Keratinocyte (primary cell): ENCODE data around the gene TBL1XR1. TPM values are rescaled to one million over a fixed set of nuclear protein-coding genes. Genes with fewer than 3 reads are reported as not detected.

Experiments
- DNase-seq: peaks from one replicate; pipeline ENCODE4 v3.0.0-alpha.2; 2011; ENCODE audit warnings: low read depth, missing footprints, low spot score
- FAIRE-seq: peaks from 2 replicates; lab custom pipeline; 2011; peaks lifted over from hg19 to GRCh38; lab: Jason Lieb, UNC
- H2AFZ ChIP-seq: 2 replicates; pipeline ENCODE4 v1.6.0; 2012; ENCODE audit warnings: low read length, control low read depth, inconsistent platforms; ENCODE audit not compliant: control insufficient read depth
- H3K27ac ChIP-seq: 2 replicates; pipeline ENCODE4 v1.5.1; 2011; ENCODE audit warnings: low read length; ENCODE audit not compliant: control insufficient read depth, insufficient read depth
- H3K27me3 ChIP-seq: 3 replicates; pipeline ENCODE4 v1.6.0; 2011; ENCODE audit warnings: low read length; ENCODE audit not compliant: control insufficient read depth, insufficient read depth; ENCODE audit errors: extremely low read depth
- H3K36me3 ChIP-seq, 2 experiments: 2 replicates in 1 of 2; 3 replicates in 1 of 2; pipeline ENCODE4 v1.5.1; 2011; ENCODE audit warnings: low read length in 2 of 2, mild to moderate bottlenecking in 1 of 2; ENCODE audit not compliant: control insufficient read depth in 2 of 2, insufficient read depth in 2 of 2; ENCODE audit errors: extremely low read depth in 1 of 2
- H3K4me1 ChIP-seq: 3 replicates; pipeline ENCODE4 v1.5.1; 2011; ENCODE audit warnings: low read length; ENCODE audit not compliant: control insufficient read depth, insufficient read depth; ENCODE audit errors: extremely low read depth
- H3K4me2 ChIP-seq: 3 replicates; pipeline ENCODE4 v1.6.0; 2011; ENCODE audit warnings: low read depth, low read length; ENCODE audit not compliant: control insufficient read depth, insufficient read depth; ENCODE audit errors: extremely low read depth
- H3K4me3 ChIP-seq, 3 experiments: fragments of 200-600 bp in 1 of 3; sonication (generic) in 1 of 3; 2 replicates in 2 of 3; 3 replicates in 1 of 3; pipeline ENCODE4 v1.5.1; 2011 to 2016; ENCODE audit warnings: low read length in 3 of 3, mild to moderate bottlenecking in 3 of 3, control low read depth in 2 of 3, inconsistent platforms in 1 of 3, low read depth in 1 of 3, mixed read lengths in 1 of 3, mixed run types in 1 of 3, moderate library complexity in 1 of 3; ENCODE audit not compliant: control insufficient read depth in 2 of 3, insufficient read depth in 2 of 3; ENCODE audit errors: extremely low read depth in 1 of 3
- H3K79me2 ChIP-seq: 2 replicates; pipeline ENCODE4 v1.6.0; 2012; ENCODE audit warnings: low read length; ENCODE audit not compliant: control insufficient read depth, insufficient read depth
- H3K9ac ChIP-seq: 3 replicates; pipeline ENCODE4 v1.6.0; 2011; ENCODE audit warnings: low read length; ENCODE audit not compliant: control insufficient read depth, insufficient read depth; ENCODE audit errors: extremely low read depth
- H3K9me1 ChIP-seq: 3 replicates; pipeline ENCODE4 v1.6.0; 2011; ENCODE audit warnings: low read length; ENCODE audit not compliant: control insufficient read depth, insufficient read depth; ENCODE audit errors: extremely low read depth
- H3K9me3 ChIP-seq: 2 replicates; pipeline ENCODE4 v1.5.1; 2012; ENCODE audit warnings: low read depth, low read length; ENCODE audit not compliant: control insufficient read depth
- H4K20me1 ChIP-seq: 3 replicates; pipeline ENCODE4 v1.6.0; 2011; ENCODE audit warnings: low read length; ENCODE audit not compliant: control insufficient read depth, insufficient read depth; ENCODE audit errors: extremely low read depth
- EZH2 ChIP-seq: IDR thresholded peaks from one replicate; pipeline ENCODE4 v1.6.1; 2012; ENCODE audit warnings: inconsistent platforms, mild to moderate bottlenecking, low read length, moderate library complexity
- dilution Hi-C: fragments of 300-500 bp; cut with MboI; formaldehyde crosslinking; loops from one replicate; pipeline ENCODE4 v1.7.0; 2020; ENCODE audit warnings: low sequenced_read_pairs; ENCODE audit not compliant: extremely low pct_ligation_motif_present
- polyA plus RNA-seq, 5 experiments: library from polyadenylated mRNA; depleted of rRNA in 3 of 5; stranded (reverse) in 3 of 5; stranded (forward) in 1 of 5; unstranded in 1 of 5; fragments of >200 nt; gene quantifications; 1 replicate in 1 of 5; 2 replicates in 3 of 5; 3 replicates in 1 of 5; pipeline versions ENCODE4 v1.2.1 to v1.2.3, GENCODE V29; 2011 to 2012; ENCODE audit warnings: missing spikeins in 2 of 5, low read depth in 1 of 5, low replicate concordance in 1 of 5
- TF ChIP-seq, protein P1 (sequence below), 3 experiments: IDR thresholded peaks in 1 of 3; conservative IDR thresholded peaks in 1 of 3; optimal IDR thresholded peaks in 1 of 3; 2 replicates in 2 of 3; 3 replicates in 1 of 3; pipeline versions ENCODE3 to v1.5.1; 2011; ENCODE audit warnings: low read length in 3 of 3, mild to moderate bottlenecking in 3 of 3, moderate library complexity in 2 of 3, control low read depth in 1 of 3, inconsistent platforms in 1 of 3; ENCODE audit not compliant: insufficient read depth in 2 of 3; ENCODE audit errors: extremely low read depth in 1 of 3

TBL1XR1 gene
- polyA plus RNA-seq, 1 donor (not counting 4 experiments of a cell fraction or from before 2014, with no cell fraction given), result 169 TPM

DNA sequence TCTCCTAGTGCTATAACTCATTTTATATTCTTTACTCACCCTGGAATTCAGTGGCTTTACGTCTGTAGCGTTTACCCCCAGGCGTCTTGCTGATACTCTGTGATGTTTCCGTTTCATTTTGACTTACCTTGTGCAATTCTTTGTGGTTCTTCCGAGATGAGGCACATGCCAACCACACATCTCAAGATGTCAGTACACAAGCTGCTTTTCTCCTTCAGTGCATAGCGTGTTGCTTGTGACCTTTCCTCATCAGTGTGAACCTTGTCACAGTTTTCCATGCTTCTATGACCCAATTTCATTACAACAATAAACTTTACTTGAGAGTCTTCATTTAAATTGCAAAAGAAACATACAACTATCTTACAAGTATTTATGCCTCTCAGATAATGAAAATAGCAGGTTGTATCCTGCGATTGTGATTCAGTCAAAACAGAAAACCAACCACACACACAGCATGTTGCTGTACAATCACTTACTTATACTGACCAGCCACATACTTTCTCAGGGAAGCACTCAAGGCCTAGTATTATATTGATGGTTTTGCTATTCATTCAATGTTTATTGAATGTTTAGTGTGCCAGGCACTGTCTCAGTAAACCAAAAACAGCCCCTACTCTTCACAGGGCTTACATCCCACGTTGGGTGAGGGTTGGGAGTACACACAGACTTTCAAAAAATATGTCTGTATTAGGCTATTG is 4.6 kb upstream of the TBL1XR1 start:
- Histone ChIP-seq H3K27me3 (no peaks in the 10 kb centered on the region), H3K79me2 (no peaks in the 10 kb centered on the region), H3K9me3 (no peaks in the 10 kb centered on the region), H3K4me3 (peak overlapping the region in 2 of 3 experiments; percentile 5 to 13), H3K36me3 (no peaks in the 10 kb centered on the region), H4K20me1 (no peaks in the 10 kb centered on the region), H3K9me1 (no peaks in the 10 kb centered on the region), H3K27ac (peak overlapping the region; percentile 65), H3K9ac (peak overlapping the region; percentile 46), H3K4me2 (peak overlapping the region; percentile 55), H2AFZ (peak overlapping the region; percentile 28), H3K4me1 (peaks cover 29% of the 10 kb centered on the region)
- dilution Hi-C loops, result no loop called here
- TF ChIP-seq, protein P1, sequence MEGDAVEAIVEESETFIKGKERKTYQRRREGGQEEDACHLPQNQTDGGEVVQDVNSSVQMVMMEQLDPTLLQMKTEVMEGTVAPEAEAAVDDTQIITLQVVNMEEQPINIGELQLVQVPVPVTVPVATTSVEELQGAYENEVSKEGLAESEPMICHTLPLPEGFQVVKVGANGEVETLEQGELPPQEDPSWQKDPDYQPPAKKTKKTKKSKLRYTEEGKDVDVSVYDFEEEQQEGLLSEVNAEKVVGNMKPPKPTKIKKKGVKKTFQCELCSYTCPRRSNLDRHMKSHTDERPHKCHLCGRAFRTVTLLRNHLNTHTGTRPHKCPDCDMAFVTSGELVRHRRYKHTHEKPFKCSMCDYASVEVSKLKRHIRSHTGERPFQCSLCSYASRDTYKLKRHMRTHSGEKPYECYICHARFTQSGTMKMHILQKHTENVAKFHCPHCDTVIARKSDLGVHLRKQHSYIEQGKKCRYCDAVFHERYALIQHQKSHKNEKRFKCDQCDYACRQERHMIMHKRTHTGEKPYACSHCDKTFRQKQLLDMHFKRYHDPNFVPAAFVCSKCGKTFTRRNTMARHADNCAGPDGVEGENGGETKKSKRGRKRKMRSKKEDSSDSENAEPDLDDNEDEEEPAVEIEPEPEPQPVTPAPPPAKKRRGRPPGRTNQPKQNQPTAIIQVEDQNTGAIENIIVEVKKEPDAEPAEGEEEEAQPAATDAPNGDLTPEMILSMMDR (optimal IDR thresholded peaks at IDR 0.05 in 1 of 3, IDR thresholded peaks at IDR 0.05 in 1 of 3, conservative IDR thresholded peaks at IDR 0.05 in 1 of 3; ENCODE audit: extremely low read depth in 1 of 3, insufficient read depth in 2 of 3, low read length in 3 of 3), result no peak
- no peak for TF ChIP-seq EZH2
- DNase-seq, result peak; percentile 83
- peak; percentile 90 for FAIRE-seq

DNA sequence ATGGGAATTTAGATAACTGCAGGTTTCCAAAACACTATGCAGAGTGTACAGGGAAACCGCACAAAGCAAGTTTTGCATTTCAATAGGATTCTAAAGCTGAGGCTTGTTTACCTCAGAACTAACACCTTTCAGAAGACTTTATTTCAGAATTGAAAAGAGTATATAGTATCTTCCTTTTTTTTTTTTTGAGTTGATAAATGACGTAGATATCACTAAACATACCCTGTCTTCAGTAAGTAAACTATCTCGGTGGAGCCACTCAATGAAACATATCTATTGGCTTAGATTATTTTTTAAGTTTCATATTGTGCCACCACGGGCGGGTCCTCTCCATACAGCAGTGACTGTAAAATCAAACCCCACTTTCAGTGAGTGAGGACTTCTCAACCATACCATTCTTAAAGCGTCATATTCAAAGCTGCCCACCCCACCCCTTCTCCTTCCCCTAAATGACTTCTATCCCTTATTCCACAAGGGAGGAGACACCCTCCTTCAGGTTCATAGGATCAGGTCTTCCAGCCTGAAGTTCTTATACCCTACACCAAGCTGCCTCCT is 2.0 kb upstream of the TBL1XR1 start:
- dilution Hi-C loops, result no loop called here
- Histone ChIP-seq H3K9me1 (no peaks in the 10 kb centered on the region), H3K79me2 (peaks cover 24% of the 10 kb centered on the region), H3K4me2 (peak overlapping the region; percentile 80), H3K36me3 (no peaks in the 10 kb centered on the region), H4K20me1 (no peaks in the 10 kb centered on the region), H3K4me3 (peak overlapping the region in 1 of 3 experiments; percentile 15), H3K27ac (peak overlapping the region; percentile 89), H3K9ac (peak overlapping the region; percentile 99), H3K9me3 (no peaks in the 10 kb centered on the region), H3K27me3 (no peaks in the 10 kb centered on the region), H2AFZ (peak overlapping the region; percentile 8), H3K4me1 (peaks cover 36% of the 10 kb centered on the region)
- FAIRE-seq (no peak), DNase-seq (no peak)
- no peak for TF ChIP-seq EZH2
- TF ChIP-seq, protein P1 (optimal IDR thresholded peaks at IDR 0.05 in 1 of 3, IDR thresholded peaks at IDR 0.05 in 1 of 3, conservative IDR thresholded peaks at IDR 0.05 in 1 of 3; ENCODE audit: extremely low read depth in 1 of 3, insufficient read depth in 2 of 3, low read length in 3 of 3), result no peak
